Natural killer cell (primary cell): ENCODE data around the gene LLGL1. TPM values are rescaled to one million over a fixed set of nuclear protein-coding genes. Genes with fewer than 3 reads are reported as not detected.

Experiments used
- ATAC-seq, 3 donors: fragments of 150-1000 bp in 2 of 3; fragments of 200-7000 bp in 1 of 3; cut with Tn5 transposase; 1 replicate in 1 of 3; 2 replicates in 2 of 3; pipeline ENCODE4 v1.10.0; 2021; ENCODE audit warnings: mild to moderate bottlenecking in 2 of 3, moderate library complexity in 2 of 3
- DNase-seq, 2 donors: peaks; one replicate each; pipeline versions ENCODE4 v3.0.0 to v3.0.0-alpha.2; 2013 to 2021; ENCODE audit warnings: mixed read lengths in 1 of 2
- H3K27ac ChIP-seq: one replicate; pipeline ENCODE4 v1.5.1; 2013; ENCODE audit warnings: mild to moderate bottlenecking, low read length
- H3K27me3 ChIP-seq: one replicate; pipeline ENCODE4 v1.6.1; 2013; ENCODE audit warnings: low read length; ENCODE audit not compliant: control insufficient read depth, insufficient read depth
- H3K36me3 ChIP-seq: one replicate; pipeline ENCODE4 v1.6.1; 2013; ENCODE audit warnings: low read length; ENCODE audit not compliant: control insufficient read depth, insufficient read depth
- H3K4me1 ChIP-seq: one replicate; pipeline ENCODE4 v1.6.1; 2013; ENCODE audit warnings: low read length; ENCODE audit not compliant: control insufficient read depth, insufficient read depth
- H3K4me3 ChIP-seq: one replicate; pipeline ENCODE4 v1.5.1; 2013; ENCODE audit warnings: low read length
- H3K9me3 ChIP-seq: one replicate; pipeline ENCODE4 v1.6.1; 2013; ENCODE audit warnings: low read length; ENCODE audit not compliant: control insufficient read depth, insufficient read depth
- H3K27ac Mint-ChIP-seq, 2 donors: one replicate each; pipeline ENCODE4 v1.8.0; 2022; ENCODE audit warnings: mild to moderate bottlenecking in 2 of 2, mixed read lengths in 2 of 2, moderate library complexity in 1 of 2
- H3K27me3 Mint-ChIP-seq, 2 donors: one replicate each; pipeline ENCODE4 v1.8.0; 2022; ENCODE audit warnings: low read depth in 2 of 2, mixed read lengths in 2 of 2
- H3K36me3 Mint-ChIP-seq: one replicate; pipeline ENCODE4 v1.8.0; 2022; ENCODE audit warnings: mixed read lengths
- H3K4me1 Mint-ChIP-seq, 2 donors: one replicate each; pipeline ENCODE4 v1.8.0; 2022; ENCODE audit warnings: mixed read lengths in 2 of 2
- H3K4me3 Mint-ChIP-seq: one replicate; pipeline ENCODE4 v1.8.0; 2022; ENCODE audit warnings: mild to moderate bottlenecking, moderate library complexity, mixed read lengths
- H3K9me3 Mint-ChIP-seq, 2 donors: one replicate each; pipeline ENCODE4 v1.8.0; 2022; ENCODE audit warnings: mixed read lengths in 2 of 2
- CTCF ChIP-seq: fragments of 200-600 bp; IDR thresholded peaks from one replicate; pipeline ENCODE4 v1.8.0; 2022; ENCODE audit warnings: antibody characterized with exemption
- WGBS: methylation state at CpG from one replicate; pipeline ENCODE4 v1.1.7; 2013; ENCODE audit warnings: missing lambda C conversion rate; ENCODE audit not compliant: insufficient coverage; 5-methylcytosine and 5-hydroxymethylcytosine counted together
- intact Hi-C: fragments of 100-400 bp; cut with micrococcal nuclease; formaldehyde crosslinking; loops from one replicate; pipeline ENCODE4 v1.14.2; 2022
- total RNA-seq, 4 donors: library from RNA; stranded (reverse); fragments of 120-200 nt in 1 of 4; gene quantifications; one replicate each; pipeline versions ENCODE4 v1.2.3 to v1.2.4, GENCODE V29; 2013 to 2022

The LLGL1 gene
- total RNA-seq, 3 donors from 2014 or later (not counting 1 experiment from before 2014, with no cell fraction given) = 19.7 to 26.2 (median 25.8) TPM

GRCh38 chr17:18238299-18238698 is 12.9 kb downstream of the LLGL1 start:
- DNase-seq = no peak
- H3K27me3 ChIP-seq = no peaks in the 10 kb centered on the region
- no peaks in the 10 kb centered on the region for H3K4me1 ChIP-seq
- Mint-ChIP-seq H3K4me3 (no peak overlapping the region), H3K4me1 (no peaks in the 10 kb centered on the region), H3K27me3 (no peaks in the 10 kb centered on the region), H3K9me3 (no peaks in the 10 kb centered on the region), H3K36me3 (no peaks in the 10 kb centered on the region), H3K27ac (no peak overlapping the region)
- H3K9me3 ChIP-seq = no peaks in the 10 kb centered on the region
- no peak for ATAC-seq
- no peak overlapping the region for H3K27ac ChIP-seq
- no peak overlapping the region for H3K4me3 ChIP-seq
- WGBS = 94% methylated on average over 18 of the region's 18 CpGs
- peaks cover 45% of the 10 kb centered on the region for H3K36me3 ChIP-seq
- intact Hi-C loops = no loop called here
- no peak for TF ChIP-seq CTCF

GRCh38 chr17:18240449-18240848 is 15.0 kb downstream of the LLGL1 start:
- Mint-ChIP-seq H3K27ac (no peak overlapping the region), H3K36me3 (no peaks in the 10 kb centered on the region), H3K9me3 (no peaks in the 10 kb centered on the region), H3K4me1 (no peaks in the 10 kb centered on the region), H3K27me3 (no peaks in the 10 kb centered on the region), H3K4me3 (no peak overlapping the region)
- DNase-seq (no peak), ATAC-seq (no peak)
- Histone ChIP-seq H3K4me1 (no peaks in the 10 kb centered on the region), H3K4me3 (no peak overlapping the region), H3K27me3 (no peaks in the 10 kb centered on the region), H3K9me3 (no peaks in the 10 kb centered on the region), H3K36me3 (peaks cover 36% of the 10 kb centered on the region), H3K27ac (no peak overlapping the region)
- TF ChIP-seq CTCF = no peak
- WGBS = 94% methylated on average over 19 of the region's 19 CpGs
- intact Hi-C loops = no loop called here

GRCh38 chr17:18241229-18241871 is 15.9 kb downstream of the LLGL1 start:
- Histone ChIP-seq H3K36me3 (peaks cover 38% of the 10 kb centered on the region), H3K4me1 (no peaks in the 10 kb centered on the region), H3K9me3 (no peaks in the 10 kb centered on the region), H3K4me3 (no peak overlapping the region), H3K27ac (no peak overlapping the region), H3K27me3 (no peaks in the 10 kb centered on the region)
- DNase-seq (no peak), ATAC-seq (no peak)
- intact Hi-C loops = no loop called here
- Mint-ChIP-seq H3K27ac (no peak overlapping the region), H3K4me3 (no peak overlapping the region), H3K36me3 (no peaks in the 10 kb centered on the region), H3K9me3 (no peaks in the 10 kb centered on the region), H3K4me1 (no peaks in the 10 kb centered on the region), H3K27me3 (no peaks in the 10 kb centered on the region)
- TF ChIP-seq CTCF = no peak
- WGBS = 92% methylated on average over 28 of the region's 28 CpGs
